Activated CD8-positive, alpha-beta memory T cell treated with anti-CD3 and anti-CD28 coated beads, Interleukin-2, amount 50 U/mL, for 24 hours (primary cell): Measurements from ENCODE around the gene ARL9.
"Not testable (repeated sequence)": the region's sequence is repeated elsewhere in the genome, so short reads cannot be mapped to it uniquely, and the experiment has no call there.

Experiments
- DNase-seq: peaks from one replicate; pipeline ENCODE4 v3.0.0-alpha.2; 2020; ENCODE audit errors: extremely low read depth

Gene ARL9, protein sequence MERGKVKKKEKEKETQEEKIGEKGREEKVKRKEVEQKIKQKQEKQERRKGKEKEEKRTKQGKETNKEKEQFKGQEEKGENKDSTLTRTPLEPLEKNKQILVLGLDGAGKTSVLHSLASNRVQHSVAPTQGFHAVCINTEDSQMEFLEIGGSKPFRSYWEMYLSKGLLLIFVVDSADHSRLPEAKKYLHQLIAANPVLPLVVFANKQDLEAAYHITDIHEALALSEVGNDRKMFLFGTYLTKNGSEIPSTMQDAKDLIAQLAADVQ

DNA sequence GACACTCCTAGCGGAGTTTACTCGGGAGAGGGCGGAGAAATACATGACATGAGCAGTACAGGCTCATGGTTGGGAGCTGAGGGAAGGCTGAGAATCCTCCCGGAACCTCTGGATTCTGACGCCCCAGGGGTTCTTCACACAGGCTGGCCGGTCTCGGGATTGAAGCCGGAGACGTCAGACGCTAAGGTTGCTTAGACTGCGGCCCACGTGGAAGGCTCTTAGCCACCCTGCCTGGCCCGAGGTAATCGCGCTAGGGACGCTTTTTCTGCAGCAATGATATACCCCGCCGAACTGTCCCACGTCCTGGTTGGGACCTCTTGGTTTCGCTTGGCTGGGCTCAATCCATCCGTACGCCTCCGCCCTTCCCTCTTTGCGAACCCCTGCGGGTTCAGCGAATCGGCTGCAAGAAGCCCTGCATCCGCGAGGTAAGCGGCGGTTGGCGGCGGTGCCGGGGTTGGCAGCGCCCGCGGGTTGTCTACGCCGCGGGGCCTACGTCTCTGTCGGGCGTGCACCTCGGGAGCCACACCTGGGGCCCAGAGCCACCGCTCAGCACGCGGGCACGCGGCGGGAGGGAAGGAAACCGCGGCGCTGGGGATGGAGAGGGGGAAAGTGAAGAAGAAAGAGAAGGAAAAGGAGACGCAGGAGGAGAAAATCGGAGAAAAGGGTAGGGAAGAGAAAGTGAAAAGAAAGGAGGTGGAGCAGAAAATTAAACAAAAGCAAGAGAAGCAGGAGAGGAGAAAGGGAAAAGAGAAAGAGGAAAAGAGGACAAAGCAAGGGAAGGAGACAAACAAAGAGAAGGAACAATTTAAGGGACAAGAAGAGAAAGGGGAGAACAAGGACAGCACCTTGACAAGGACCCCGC lies at the start of gene ARL9:
Gene ARL9, plus strand, starts transcription at position 523 of the 862 bp plus-strand sequence. Its CDS starts 72 bp downstream, at position 595.
- no peak for DNase-seq

- DNase-seq: no peak
Measured at GRCh38 chr4:56460085-56460484, 45.5 kb upstream of the ARL9 start.

- DNase-seq: no peak
Measured at GRCh38 chr4:56462157-56462556, 43.4 kb upstream of the ARL9 start.

DNA sequence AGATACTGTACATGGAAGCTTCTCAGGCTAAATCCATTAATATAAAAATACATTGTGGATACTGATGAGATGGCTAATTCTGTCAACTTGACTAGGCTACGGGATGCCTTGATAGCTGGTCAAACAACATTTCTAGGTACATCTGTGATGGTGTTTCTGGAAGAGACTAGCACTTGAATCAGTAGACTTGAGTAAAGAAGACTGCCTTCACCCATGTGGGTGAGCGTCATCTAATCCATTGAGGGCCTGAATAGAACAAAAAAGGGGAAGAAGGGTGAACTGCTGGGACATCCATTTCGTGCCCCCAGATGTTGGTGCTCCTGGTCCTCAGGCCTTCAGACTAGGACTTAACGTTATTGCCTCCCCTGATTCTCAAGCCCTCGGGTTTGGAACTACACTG lies 41.9 kb upstream of the ARL9 start:
- DNase-seq: no peak

- DNase-seq: no peak
Measured at GRCh38 chr4:56464581-56464980, 41.0 kb upstream of the ARL9 start.

GRCh38 chr4:56465599-56466295 lies 39.8 kb upstream of the ARL9 start:
- no peak for DNase-seq

- not testable (repeated sequence) for DNase-seq
Measured at GRCh38 chr4:56466296-56466761, 39.3 kb upstream of the ARL9 start.

- DNase-seq: no peak
Measured at GRCh38 chr4:56466910-56467283, 38.7 kb upstream of the ARL9 start.

DNA sequence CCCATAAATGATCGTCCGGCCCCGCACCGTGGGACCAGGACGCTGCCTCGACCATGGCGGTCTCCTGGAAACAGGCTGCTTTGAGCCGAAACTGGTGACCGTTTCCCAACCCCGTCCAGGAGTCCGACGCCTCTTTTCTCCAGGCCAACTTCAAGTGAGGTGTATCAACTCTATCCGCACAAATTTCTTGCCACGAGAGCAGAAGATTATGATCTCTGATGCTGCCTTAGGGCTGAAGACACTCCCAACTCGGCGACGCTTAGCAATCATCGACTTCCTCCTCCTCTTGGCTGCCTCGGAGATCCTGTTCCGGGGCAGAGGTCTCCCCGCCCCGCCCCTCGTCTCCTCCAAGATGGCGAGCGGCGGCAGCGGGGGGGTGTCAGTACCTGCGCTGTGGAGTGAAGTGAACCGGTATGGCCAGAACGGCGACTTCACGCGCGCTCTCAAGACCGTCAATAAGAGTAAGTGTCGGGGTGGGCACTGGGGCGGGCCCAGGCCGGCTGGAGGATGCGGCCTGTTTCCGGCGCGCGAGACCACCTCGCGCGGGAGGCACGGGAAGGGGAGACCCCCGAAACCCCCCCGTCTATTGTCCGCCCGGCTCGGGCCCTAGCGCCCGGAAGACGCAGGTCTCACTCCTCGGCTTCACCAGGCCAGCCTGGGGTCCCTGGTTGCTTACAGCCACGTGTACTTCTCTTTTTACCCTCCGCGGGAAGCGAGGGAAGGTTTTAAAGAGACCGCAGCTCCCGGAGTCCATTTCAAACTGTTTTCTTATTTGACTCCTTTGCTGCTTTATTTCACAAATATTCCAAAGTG lies 38.1 kb upstream of the ARL9 start, which contains the start of gene SRP72:
Gene SRP72, plus strand, starts transcription at position 334 of the 813 bp plus-strand sequence. Its CDS starts 19 bp downstream, at position 353.
- peak; percentile 75 for DNase-seq

DNA sequence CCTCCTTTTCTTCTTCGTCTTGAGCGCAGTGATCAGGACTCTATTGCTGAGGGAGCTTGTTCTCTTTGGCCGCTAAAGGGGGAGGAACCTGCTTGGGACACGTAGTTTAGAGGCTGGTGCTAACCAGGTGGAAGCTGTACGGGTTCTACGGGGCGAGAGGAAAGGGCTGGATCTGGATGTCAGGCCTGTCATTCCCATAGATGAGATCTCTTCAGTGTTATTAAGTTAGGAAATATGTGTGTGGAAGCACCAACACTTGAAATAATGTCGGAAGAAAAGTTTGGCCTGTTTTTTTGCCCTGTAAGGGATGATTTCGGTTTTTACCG lies 37.5 kb upstream of the ARL9 start:
- DNase-seq: no peak

DNA sequence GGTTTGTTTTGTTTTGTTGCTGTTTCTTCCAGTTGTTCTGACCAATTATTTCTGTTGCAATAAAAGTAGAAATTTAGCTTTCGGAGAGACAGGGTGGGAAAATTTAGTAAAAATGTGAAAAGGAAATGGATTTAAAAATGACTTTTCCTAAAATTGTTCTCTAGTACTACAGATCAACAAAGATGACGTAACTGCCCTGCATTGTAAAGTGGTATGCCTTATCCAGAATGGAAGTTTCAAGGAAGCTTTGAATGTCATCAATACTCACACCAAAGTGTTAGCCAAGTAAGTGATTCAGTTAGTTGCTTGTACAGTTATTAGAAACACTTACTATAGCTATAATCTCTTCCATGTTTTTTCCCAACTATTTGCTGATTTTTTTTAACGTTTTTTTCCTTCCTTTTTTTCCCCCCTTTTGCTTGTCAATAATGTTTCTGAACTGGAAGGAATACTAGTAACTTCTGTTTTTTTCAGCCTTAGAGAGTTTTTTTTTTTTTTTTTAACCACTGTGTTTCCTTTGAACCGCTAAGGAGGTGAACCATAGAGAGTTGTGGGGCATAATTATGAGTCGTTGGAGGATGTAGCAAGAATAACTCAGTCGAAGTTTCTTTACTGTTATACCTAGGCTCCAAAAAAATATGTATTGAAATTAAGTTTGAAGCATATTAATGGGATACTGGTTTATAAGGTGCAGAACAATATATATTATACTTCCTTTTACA lies 35.9 kb upstream of the ARL9 start:
- no peak for DNase-seq

GRCh38 chr4:56475917-56476316 lies 29.7 kb upstream of the ARL9 start:
- DNase-seq: no peak

GRCh38 chr4:56477192-56477702 lies 28.3 kb upstream of the ARL9 start:
- no peak for DNase-seq

GRCh38 chr4:56480691-56481090 lies 24.9 kb upstream of the ARL9 start:
- DNase-seq: no peak

DNA sequence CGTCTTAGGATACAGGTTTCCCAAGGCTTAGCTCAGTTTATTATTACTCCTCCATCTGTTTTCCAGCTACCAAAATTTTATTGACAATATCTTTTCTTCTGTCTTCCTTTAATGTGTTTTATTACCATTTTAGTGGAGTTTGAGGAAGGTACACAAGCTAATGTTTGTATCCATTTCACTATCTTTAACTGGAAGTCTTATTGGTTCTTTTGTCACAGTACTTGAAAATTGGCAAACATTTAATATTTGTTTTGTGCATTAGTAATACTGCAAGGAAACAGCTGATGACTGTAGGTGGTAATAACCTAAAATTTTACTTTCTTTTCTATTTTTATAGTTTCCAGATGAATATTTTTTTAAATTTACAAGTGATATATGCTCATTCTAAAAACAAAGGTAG lies 9.3 kb upstream of the ARL9 start:
- DNase-seq: no peak

- DNase-seq: no peak
Measured at GRCh38 chr4:56511098-56511497, 5.5 kb downstream of the ARL9 start.

DNA sequence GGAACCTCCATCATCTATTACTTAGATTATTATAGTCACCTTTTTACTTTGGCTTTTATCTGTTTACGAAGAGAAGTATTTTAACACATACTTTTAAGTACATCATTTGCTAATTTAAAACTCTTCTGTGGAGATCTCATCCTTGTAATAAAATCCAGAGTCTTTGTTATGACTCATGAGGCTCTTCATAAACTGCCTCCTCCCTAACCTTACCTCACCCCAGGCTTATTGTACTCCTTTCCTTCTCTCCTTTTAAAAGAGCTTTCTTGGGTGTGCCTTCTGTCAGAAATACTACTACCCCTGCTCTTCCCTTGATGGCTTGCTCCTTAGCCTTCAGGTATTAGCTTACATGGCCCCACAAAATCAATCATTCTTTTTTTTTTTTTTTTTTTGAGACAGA lies 6.6 kb downstream of the ARL9 start:
- no peak for DNase-seq

- no peak for DNase-seq
Measured at GRCh38 chr4:56513517-56513916, 7.9 kb downstream of the ARL9 start.

DNA sequence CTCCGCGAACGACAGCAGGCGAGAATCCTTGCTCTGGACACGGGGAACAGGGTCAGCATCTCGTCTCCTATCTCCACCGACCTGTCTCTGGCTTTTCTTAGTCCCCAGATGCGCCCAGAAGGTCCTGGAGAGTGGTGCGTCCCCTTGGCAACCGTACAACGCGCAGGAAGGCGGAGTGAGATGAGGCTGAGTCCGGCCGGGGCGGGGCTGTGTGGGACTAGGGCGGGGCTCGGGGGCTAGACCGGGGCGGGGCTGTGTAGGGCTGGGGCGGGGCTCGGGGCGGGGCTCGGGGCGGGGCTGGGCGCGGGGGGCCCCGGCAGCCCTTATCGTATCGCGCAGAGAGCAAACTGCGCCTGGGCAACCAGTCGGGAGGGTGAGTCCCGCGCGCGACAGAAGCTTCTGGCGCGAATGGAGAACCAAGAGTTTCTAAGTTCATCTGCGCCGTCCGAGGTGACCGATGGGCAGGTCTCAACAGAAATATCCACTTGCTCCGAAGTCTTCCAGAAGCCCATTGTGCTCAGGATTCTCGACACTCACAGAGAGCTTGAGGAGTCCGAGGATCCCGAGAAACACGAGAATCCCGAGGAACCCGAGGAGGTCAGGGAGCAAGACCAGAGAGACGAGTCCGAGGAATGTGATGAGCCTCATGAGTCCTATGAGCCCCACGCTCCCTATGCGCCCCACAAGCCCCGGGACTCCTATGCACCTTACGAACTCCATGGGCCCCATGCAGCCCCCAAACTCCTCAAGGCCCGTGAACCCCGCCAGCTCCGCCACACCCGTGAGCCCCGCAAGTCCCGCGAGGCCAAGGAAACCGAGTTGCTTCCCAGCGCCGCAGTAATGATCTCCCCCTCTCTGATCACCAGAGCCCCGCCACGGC lies 24.9 kb downstream of the ARL9 start:
- peak; percentile 49 for DNase-seq
